GM18499 (cell line): ENCODE measurements around the gene ANKRD63.

Experiments used
- ATAC-seq: cut with Tn5 transposase; IDR thresholded peaks from one replicate; pipeline ENCODE4 v1.9.1; 2021; ENCODE audit warnings: moderate number of reproducible peaks; ENCODE audit not compliant: insufficient read depth, unreplicated experiment

ANKRD63 gene

DNA sequence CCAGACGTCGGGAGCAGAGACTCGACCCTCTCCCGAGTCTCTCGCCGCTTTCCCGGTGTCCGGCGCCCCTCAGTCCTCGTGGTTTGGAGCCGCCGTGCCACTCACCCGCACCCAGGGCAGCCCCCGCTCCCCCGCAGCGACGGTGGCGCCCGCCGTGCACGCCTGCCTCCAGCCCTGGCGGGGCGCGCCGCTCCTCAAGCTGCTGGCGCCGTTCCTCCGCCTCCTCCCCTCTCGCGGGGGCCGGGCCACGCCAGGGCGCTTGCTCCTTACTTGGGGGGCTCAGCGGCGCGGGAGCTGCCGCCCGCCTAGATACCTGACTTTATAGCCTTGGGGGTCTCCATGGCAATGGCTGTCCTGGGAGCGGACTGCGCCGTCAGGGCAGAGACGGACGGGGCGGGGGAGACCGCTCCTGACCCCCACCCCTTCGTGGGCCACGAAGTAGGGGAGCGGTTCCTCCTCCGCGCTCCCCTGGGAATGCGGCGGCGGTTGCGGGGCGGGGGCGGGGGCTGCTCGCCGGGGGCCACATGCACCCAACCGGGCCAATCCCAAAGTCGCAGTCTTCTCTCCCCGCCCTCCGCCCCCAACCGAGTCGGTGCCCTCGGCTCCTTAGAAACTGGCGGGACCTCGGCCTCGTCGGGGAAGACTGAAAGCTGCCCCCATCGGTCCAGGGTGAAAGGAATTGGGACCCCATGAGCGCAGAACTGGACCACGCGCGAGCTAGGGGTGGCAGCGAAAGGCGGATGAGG, at the start of gene ANKRD63:
TSS of gene ANKRD63 (minus strand) at position 196 of the 746 bp plus-strand sequence. CDS start 478 bp downstream, outside the sequence.
- no peak for ATAC-seq

GRCh38 chr15:40332113-40332781, 49.4 kb upstream of the ANKRD63 start:
- no peak for ATAC-seq

DNA sequence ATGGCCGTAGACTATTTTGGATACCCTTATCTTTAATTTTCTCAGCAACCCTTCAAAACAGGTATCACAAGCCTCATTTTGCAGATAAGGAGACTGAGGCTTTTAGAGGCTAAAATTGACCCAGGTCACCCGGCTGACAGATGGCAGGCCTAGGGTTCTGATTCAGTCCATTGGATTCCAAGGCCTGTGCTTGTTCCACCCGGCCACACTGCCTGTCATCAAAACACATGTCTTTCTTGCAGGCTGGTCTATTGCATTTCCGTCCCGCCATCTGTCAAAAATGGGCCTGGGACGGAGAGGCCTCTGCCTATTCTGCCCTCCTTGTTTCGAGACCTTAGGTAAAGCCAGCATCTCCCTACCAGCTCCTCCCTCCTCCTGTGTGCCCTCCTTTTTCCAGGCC, 48.8 kb upstream of the ANKRD63 start:
- no peak for ATAC-seq

DNA sequence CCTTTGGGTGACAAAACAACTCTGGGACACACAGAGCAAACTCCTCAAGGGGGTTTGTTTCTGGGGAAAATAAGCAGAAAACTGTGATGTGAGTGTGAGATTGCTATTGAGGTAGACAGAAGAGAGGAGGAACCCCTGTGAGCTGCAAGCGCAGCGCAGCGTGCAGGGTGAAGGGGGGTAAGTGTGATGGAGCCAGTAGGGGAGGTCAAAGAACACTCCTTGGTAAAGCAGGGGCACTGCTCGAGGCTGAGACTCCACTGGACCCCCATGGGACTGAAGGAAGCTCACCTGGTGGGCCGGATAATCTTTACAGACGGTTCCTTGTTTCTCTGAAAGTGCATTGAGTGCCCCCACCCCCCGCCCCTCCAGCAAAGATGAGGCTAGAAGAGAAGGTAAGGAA, 48.2 kb upstream of the ANKRD63 start:
- ATAC-seq, result no peak

GRCh38 chr15:40330368-40330836, 47.5 kb upstream of the ANKRD63 start:
- no peak for ATAC-seq

- no peak for ATAC-seq
These were observed 46.9 kb upstream of the ANKRD63 start for GRCh38 chr15:40329804-40330203.

- ATAC-seq, result no peak
These were observed 45.9 kb upstream of the ANKRD63 start for GRCh38 chr15:40328751-40329150.

GRCh38 chr15:40328176-40328575, 45.3 kb upstream of the ANKRD63 start:
- no peak for ATAC-seq

DNA sequence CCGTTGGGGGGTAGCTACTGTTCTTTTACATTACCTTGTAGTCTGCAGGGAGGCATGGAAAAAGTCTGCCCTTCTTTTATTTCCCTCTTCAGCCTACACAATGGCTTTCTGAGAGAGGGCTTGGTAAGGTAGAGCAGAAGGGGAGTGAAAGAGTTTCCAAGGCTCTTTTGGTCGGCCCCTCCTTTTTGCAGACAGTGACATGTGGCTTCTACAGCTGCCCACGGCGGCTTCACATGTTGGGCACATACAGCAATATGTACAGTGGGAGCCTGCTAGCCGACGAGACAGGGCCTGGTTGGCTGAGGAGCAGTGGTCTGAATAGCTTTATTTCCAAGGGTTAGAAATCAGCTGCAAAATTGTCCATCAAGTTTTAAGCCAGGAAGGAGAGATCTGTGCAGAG, 44.6 kb upstream of the ANKRD63 start:
- ATAC-seq, result no peak

DNA sequence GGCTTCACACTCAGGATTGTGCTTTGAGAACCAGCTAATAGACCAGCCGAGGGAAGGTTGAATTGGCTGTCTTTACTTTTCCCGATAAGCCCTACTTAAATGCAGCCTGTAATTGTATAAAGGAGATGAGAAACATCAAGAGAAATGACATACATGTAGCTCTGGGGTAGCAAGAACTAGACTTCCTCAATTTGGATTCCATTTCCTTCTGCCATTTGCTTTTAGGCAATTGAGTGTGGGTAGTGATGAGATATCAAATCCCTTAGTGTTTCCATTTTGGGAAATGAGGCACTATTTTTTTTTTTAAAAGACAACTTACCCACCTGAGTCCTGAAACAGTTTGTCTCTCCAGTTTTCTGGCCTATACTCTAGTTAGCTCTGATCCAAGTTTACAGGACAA, 42.8 kb upstream of the ANKRD63 start:
- ATAC-seq, result no peak

- no peak for ATAC-seq
These were observed 42.3 kb upstream of the ANKRD63 start for GRCh38 chr15:40325188-40325587.

- no peak for ATAC-seq
These were observed 41.4 kb upstream of the ANKRD63 start for GRCh38 chr15:40323953-40324937.

DNA sequence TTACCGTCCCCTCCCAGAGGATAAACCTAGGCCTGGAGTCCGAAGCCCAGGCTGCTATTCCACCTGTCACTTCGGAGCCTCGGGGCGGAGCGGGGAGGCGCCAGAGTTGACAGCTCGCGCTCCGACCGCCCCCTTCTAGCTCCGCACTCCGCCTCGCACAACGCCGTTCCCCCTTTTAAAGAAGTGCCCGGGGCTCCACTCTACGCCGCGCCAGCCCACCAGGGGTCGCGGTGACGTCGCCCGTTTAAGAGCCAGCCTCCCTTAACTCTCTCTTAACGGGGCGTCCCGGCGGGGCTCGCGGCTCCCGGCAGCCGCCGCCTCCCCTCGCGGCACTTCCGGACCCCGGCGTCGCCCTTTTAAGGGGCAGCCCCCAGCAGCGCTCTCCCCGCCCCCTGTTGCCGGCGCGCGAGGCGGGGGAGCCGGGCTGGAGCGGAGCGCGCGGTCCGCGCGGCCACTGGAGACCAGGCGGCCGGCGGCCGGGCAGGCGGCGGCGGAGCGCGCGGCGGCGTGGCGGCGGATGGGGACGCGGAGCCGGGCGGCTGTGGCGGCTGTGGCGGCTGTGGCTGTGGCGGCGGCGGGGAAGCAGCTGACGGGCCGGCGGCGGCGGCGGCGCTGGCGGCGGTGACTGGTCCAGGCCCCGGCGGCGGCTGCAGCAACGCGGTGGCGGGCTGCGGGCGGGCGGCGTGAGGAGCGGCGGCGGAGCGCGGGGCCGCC, 40.5 kb upstream of the ANKRD63 start, which contains the start of gene INAFM2:
TSS of gene INAFM2 (plus strand) at position 454 of the 714 bp plus-strand sequence. CDS start 364 bp downstream, outside the sequence.
- peak; percentile 78 for ATAC-seq

- ATAC-seq, result no peak
These were observed 39.8 kb upstream of the ANKRD63 start for GRCh38 chr15:40322531-40323238.

GRCh38 chr15:40320931-40321371, 38.1 kb upstream of the ANKRD63 start:
- no peak for ATAC-seq

DNA sequence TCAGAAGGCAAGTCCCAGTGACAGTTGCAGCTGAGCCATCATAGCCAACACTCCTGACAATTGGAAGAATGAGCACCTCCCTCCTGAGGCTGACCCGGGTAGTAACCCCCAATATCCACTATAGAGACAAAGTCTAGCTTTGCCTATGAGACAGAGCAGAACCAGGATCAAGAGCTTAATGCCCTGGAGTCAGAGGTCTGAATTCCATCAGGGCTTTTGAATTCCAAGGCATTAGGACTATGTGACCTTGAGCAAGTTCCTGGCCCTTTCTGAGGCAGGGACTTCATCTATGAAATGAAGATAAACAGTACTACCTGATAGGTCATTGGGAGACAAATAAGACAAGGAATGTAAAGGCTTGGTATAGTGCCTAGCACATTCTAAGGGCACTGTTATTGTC, 37.5 kb upstream of the ANKRD63 start:
- ATAC-seq, result no peak

DNA sequence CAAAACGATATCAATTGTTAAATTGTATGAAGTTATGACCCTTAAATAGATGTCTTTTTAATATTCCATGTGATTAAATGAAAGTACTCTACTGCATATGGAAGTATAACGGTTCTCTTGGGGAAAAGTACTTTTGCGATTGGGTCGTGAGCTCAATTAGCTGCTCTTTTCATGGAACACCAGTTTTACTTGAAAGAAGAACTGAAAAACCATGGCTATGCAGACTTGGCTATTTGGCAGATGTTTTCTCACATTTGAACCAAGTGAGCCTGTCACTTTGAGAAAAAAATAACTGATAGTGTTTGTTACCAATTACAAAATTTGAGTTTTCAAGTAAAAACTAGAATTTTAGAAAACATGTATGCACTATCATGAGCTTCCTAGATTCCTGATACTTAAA, 34.7 kb upstream of the ANKRD63 start:
- no peak for ATAC-seq

DNA sequence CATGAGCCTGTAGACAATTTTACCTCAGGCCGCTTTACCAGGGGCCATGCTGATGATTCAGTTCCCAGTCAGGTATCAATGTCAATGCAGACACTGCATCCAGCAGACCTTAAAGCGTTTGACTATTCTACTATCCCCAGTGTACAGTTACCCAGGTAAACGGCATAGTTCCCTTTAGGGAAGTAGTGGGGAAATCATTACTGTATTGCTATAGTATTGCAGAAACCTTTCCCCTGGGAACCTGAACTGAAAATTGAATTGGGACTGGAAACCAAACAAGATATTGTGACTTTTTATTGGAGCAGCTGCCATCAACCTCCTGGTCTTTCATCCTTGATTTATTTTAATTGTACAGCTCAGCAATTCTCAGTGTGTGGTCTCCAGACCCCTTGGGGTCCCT, 34.1 kb upstream of the ANKRD63 start:
- no peak for ATAC-seq

DNA sequence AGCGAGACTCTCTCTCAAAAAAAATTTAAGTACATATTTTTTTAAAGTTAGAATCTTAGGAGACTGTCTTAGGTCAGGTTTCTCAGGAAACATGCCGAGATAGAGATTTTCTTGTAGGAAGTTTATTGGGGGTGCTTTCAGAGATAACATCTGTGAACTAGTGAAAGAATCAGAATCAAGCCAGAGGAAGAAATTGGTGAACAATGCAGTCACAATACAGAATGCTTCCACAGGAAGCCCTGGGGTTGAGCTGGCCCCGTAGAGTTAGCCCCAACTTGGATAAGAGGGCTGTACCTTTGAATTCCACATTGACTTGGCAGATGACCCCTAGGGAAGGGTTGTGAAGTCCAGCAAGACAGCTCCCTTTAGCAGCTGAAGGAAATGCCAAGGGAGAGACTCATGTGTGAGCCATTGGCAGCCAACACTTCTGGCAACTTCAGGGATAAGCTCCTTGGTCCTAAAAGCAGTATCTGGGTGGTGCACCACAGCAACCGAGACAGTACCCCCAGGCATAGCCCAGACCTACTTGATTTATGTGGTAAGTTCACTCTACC, 31.9 kb upstream of the ANKRD63 start:
- no peak for ATAC-seq
